Endothelial cell of umbilical vein (primary cell): ENCODE measurements around the gene STAB2. TPM values are rescaled to one million over a fixed set of nuclear protein-coding genes. Genes with fewer than 3 reads are reported as not detected.

Source experiments
- BruUV-seq: library from RNA; stranded (reverse); fragments of 400-500 nt; replicated peaks from 2 replicates; lab custom pipeline; 2021; lab: Mats Ljungman, UMichigan
- CTCF ChIA-PET: fragments of 300-600, 350-600 bp; sonication (Branson Sonifier 250); formaldehyde crosslinking; loops from one replicate; lab custom pipeline; 2021; ENCODE audit warnings: antibody characterized with exemption, inconsistent platforms; lab: Charles Lee
- POLR2A ChIA-PET: fragments of 300-600, 350-600 bp; sonication (Branson Sonifier 250); formaldehyde crosslinking; loops from one replicate; lab custom pipeline; 2021; ENCODE audit warnings: antibody characterized with exemption, inconsistent platforms; lab: Charles Lee
- DNase-seq: peaks from one replicate; pipeline ENCODE4 v3.0.0-alpha.2; 2011; ENCODE audit warnings: low read depth, low spot score
- FAIRE-seq: peaks from 2 replicates; lab custom pipeline; 2011; peaks lifted over from hg19 to GRCh38; lab: Jason Lieb, UNC
- H2AFZ ChIP-seq: 2 replicates; pipeline ENCODE4 v1.6.0; 2012; ENCODE audit warnings: low read depth, low read length, control low read depth, inconsistent platforms
- H3K27ac ChIP-seq: 2 replicates; pipeline ENCODE4 v1.5.1; 2011; ENCODE audit warnings: low read depth, mild to moderate bottlenecking, control low read depth, low read length, moderate library complexity; ENCODE audit not compliant: insufficient read depth
- H3K27me3 ChIP-seq, 2 experiments: 2 replicates each; pipeline versions ENCODE4 v1.6.0 to v1.6.1; 2011; ENCODE audit warnings: low read length in 2 of 2, mixed read lengths in 1 of 2; ENCODE audit not compliant: control insufficient read depth in 2 of 2, insufficient read depth in 2 of 2
- H3K36me3 ChIP-seq, 2 experiments: 2 replicates in 1 of 2; 3 replicates in 1 of 2; pipeline ENCODE4 v1.5.1; 2011; ENCODE audit warnings: low read length in 2 of 2, mild to moderate bottlenecking in 1 of 2, moderate library complexity in 1 of 2; ENCODE audit not compliant: control insufficient read depth in 2 of 2, insufficient read depth in 2 of 2; ENCODE audit errors: extremely low read depth in 1 of 2
- H3K4me1 ChIP-seq: 3 replicates; pipeline ENCODE4 v1.5.1; 2011; ENCODE audit warnings: mild to moderate bottlenecking, low read length; ENCODE audit not compliant: control insufficient read depth, insufficient read depth; ENCODE audit errors: extremely low read depth
- H3K4me2 ChIP-seq: 2 replicates; pipeline ENCODE4 v1.6.1; 2011; ENCODE audit warnings: low read length, control low read depth, mixed read lengths; ENCODE audit not compliant: insufficient read depth
- H3K4me3 ChIP-seq, 3 experiments: fragments of 200-600 bp in 1 of 3; sonication (generic), shearing (Covaris generic) in 1 of 3; replicated peaks in 1 of 3; 2 replicates each; pipeline ENCODE4 v1.5.1; 2011 to 2016; ENCODE audit warnings: control low read depth in 3 of 3, low read length in 3 of 3, mild to moderate bottlenecking in 2 of 3, inconsistent platforms in 1 of 3, low read depth in 1 of 3, moderate library complexity in 1 of 3; ENCODE audit not compliant: insufficient read depth in 1 of 3
- H3K79me2 ChIP-seq: 2 replicates; pipeline ENCODE4 v1.6.0; 2012; ENCODE audit warnings: low read length, inconsistent platforms; ENCODE audit not compliant: control insufficient read depth, insufficient read depth
- H3K9ac ChIP-seq: replicated peaks from 2 replicates; pipeline ENCODE3; 2011; ENCODE audit warnings: low read length, control low read depth; ENCODE audit not compliant: insufficient read depth; ENCODE audit errors: extremely low read depth
- H3K9me1 ChIP-seq: replicated peaks from 3 replicates; pipeline ENCODE4 v1.6.0; 2011; ENCODE audit warnings: mild to moderate bottlenecking, low read length; ENCODE audit not compliant: control insufficient read depth, insufficient read depth; ENCODE audit errors: extremely low read depth
- H3K9me3 ChIP-seq: replicated peaks from 2 replicates; pipeline ENCODE4 v1.5.1; 2012; ENCODE audit warnings: low read length, inconsistent platforms; ENCODE audit not compliant: control insufficient read depth, insufficient read depth
- H4K20me1 ChIP-seq: replicated peaks from 2 replicates; pipeline ENCODE3; 2011; ENCODE audit warnings: mild to moderate bottlenecking, low read length; ENCODE audit not compliant: control insufficient read depth, insufficient read depth; ENCODE audit errors: extremely low read depth
- EZH2 ChIP-seq: IDR thresholded peaks from 2 replicates; pipeline ENCODE4 v1.6.1; 2012; ENCODE audit warnings: borderline replicate concordance, low read depth, mild to moderate bottlenecking, moderate library complexity, low read length, inconsistent platforms; ENCODE audit not compliant: severe bottlenecking
- FOS ChIP-seq: IDR thresholded peaks from 2 replicates; pipeline ENCODE4 v1.6.1; 2011; ENCODE audit warnings: mild to moderate bottlenecking, low read length, moderate library complexity, borderline replicate concordance; ENCODE audit not compliant: insufficient read depth
- GATA2 ChIP-seq: IDR thresholded peaks from 2 replicates; pipeline ENCODE4 v1.7.0; 2011; ENCODE audit warnings: low read depth, mild to moderate bottlenecking, moderate library complexity, mixed read lengths, low read length; ENCODE audit not compliant: insufficient read length, insufficient read depth
- JUN ChIP-seq: IDR thresholded peaks from 2 replicates; pipeline ENCODE4 v1.6.1; 2011; ENCODE audit warnings: borderline replicate concordance, low read depth; ENCODE audit not compliant: insufficient read length, insufficient read depth
- MYC ChIP-seq: IDR thresholded peaks from one replicate; pipeline ENCODE4 v1.6.1; 2011; ENCODE audit warnings: mild to moderate bottlenecking, low read depth, low read length
- POLR2A ChIP-seq: IDR thresholded peaks from 2 replicates; pipeline ENCODE4 v1.6.1; 2012; ENCODE audit warnings: low read depth, mild to moderate bottlenecking, control low read depth, low read length
- POLR2AphosphoS5 ChIP-seq: IDR thresholded peaks from 2 replicates; pipeline ENCODE4 v1.6.1; 2012; ENCODE audit warnings: low read depth, mild to moderate bottlenecking, control low read depth, low read length, moderate library complexity; ENCODE audit not compliant: insufficient read depth
- dilution Hi-C: fragments of 300-500 bp; cut with MboI; formaldehyde crosslinking; loops from one replicate; pipeline ENCODE4 v1.15.0; 2019; ENCODE audit warnings: low sequenced_read_pairs; ENCODE audit not compliant: extremely low pct_ligation_motif_present
- intact Hi-C: fragments of 100-400 bp; cut with micrococcal nuclease; formaldehyde crosslinking; loops from one replicate; pipeline ENCODE4 v1.10.0; 2022
- polyA plus RNA-seq, 4 experiments: library from polyadenylated mRNA; depleted of rRNA in 3 of 4; stranded (reverse) in 3 of 4; unstranded in 1 of 4; fragments of >200 nt; gene quantifications; 2 replicates each; pipeline versions ENCODE4 v1.2.1 to v1.2.3, GENCODE V29; 2011 to 2012; ENCODE audit warnings: missing spikeins in 1 of 4
- total RNA-seq: library from RNA; stranded (reverse); gene quantifications from 2 replicates; pipeline ENCODE4 v1.2.3, GENCODE V29; 2021
- TF ChIP-seq, protein P1 (sequence below): IDR thresholded peaks from 2 replicates; pipeline ENCODE4 v1.6.1; 2011; ENCODE audit not compliant: insufficient read depth, insufficient read length
- TF ChIP-seq, protein P2 (sequence below), 2 donors: IDR thresholded peaks; 1 replicate in 1 of 2; 2 replicates in 1 of 2; pipeline ENCODE4 v1.5.1; 2011; ENCODE audit warnings: low read length in 2 of 2, mild to moderate bottlenecking in 2 of 2, moderate library complexity in 2 of 2, control low read depth in 1 of 2, inconsistent platforms in 1 of 2, low read depth in 1 of 2; ENCODE audit not compliant: insufficient read depth in 1 of 2; ENCODE audit errors: extremely low read depth in 1 of 2

Gene STAB2
- total and polyA plus RNA-seq, 2 donors (not counting 3 experiments of a cell fraction or from before 2014, with no cell fraction given), result 0.01 TPM; not detected in 1

DNA sequence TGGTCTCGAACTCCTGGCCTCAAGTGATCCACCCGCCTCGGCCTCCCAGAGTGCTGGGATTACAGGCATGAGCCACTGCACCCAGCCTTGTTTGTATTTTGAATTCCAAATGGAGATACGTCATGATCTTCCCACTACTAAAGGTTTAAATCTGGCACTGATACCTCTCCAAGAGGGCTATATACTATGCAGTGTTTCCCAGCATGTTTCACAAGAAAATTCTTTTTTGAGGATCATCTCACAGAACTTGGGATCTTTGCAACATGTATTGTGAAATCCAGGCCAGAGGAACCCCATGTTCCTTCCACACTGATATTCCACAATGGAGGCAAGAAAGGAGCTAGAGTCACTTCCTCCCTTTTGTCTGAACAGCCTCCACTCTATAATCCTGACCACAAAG, 141.2 kb downstream of the STAB2 start:
- H3K4me1 ChIP-seq, result no peaks in the 10 kb centered on the region

DNA sequence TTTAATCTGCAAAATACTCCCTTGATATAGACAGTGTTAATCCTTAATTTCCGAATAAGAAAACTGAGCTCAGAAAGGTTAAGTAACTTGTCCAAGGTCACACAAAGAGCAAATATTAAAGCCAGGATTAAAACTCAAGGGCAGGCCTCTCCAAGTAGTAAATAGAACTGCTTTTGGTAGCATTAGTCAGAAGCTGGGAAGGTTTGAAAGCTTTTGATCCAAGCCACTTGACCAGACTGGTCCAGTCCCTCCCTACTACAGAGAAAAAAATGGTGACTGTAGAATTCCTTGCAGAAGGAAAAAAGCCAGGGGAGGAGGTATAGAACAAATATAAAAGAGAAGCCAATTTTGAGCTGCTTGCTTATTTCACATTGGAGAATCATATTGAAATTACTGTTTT, 142.4 kb downstream of the STAB2 start:
- CTCF ChIA-PET, result interaction anchor here (1.0 kb wide), 1 partner anchor 10 kb away, joined by 3 read pairs; no protein-coding TSS in a partner anchor
- H3K9me3 ChIP-seq, result no peaks in the 10 kb centered on the region
- BruUV-seq, result no TSS peak
- H3K4me1 ChIP-seq, result no peaks in the 10 kb centered on the region
- H2AFZ ChIP-seq, result no peak overlapping the region
- DNase-seq (no peak), FAIRE-seq (no peak)
- no peaks in the 10 kb centered on the region for H3K79me2 ChIP-seq
- H3K36me3 ChIP-seq, result no peaks in the 10 kb centered on the region
- H3K4me2 ChIP-seq, result no peak overlapping the region
- dilution Hi-C loops, result no loop called here
- H3K27ac ChIP-seq, result no peak overlapping the region
- no peak overlapping the region for H3K4me3 ChIP-seq
- no peaks in the 10 kb centered on the region for H4K20me1 ChIP-seq
- H3K9ac ChIP-seq, result no peak overlapping the region
- no peak for TF ChIP-seq MYC
- TF ChIP-seq POLR2AphosphoS5, result no peak
- no peak for TF ChIP-seq POLR2A
- TF ChIP-seq JUN, result no peak
- no peak for TF ChIP-seq EZH2
- no peak for TF ChIP-seq FOS
- TF ChIP-seq, protein P1, sequence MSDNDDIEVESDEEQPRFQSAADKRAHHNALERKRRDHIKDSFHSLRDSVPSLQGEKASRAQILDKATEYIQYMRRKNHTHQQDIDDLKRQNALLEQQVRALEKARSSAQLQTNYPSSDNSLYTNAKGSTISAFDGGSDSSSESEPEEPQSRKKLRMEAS, result no peak
- TF ChIP-seq GATA2, result no peak
- TF ChIP-seq, protein P2, sequence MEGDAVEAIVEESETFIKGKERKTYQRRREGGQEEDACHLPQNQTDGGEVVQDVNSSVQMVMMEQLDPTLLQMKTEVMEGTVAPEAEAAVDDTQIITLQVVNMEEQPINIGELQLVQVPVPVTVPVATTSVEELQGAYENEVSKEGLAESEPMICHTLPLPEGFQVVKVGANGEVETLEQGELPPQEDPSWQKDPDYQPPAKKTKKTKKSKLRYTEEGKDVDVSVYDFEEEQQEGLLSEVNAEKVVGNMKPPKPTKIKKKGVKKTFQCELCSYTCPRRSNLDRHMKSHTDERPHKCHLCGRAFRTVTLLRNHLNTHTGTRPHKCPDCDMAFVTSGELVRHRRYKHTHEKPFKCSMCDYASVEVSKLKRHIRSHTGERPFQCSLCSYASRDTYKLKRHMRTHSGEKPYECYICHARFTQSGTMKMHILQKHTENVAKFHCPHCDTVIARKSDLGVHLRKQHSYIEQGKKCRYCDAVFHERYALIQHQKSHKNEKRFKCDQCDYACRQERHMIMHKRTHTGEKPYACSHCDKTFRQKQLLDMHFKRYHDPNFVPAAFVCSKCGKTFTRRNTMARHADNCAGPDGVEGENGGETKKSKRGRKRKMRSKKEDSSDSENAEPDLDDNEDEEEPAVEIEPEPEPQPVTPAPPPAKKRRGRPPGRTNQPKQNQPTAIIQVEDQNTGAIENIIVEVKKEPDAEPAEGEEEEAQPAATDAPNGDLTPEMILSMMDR (IDR thresholded peaks at IDR 0.05; ENCODE audit: extremely low read depth in 1 of 2, insufficient read depth in 1 of 2, low read depth in 1 of 2, low read length in 2 of 2), result no peak
- intact Hi-C loops, result no loop called here
- H3K27me3 ChIP-seq, result peaks cover 0 to 2% of the 10 kb centered on the region in 2 experiments
- POLR2A ChIA-PET, result no interaction called here
- H3K9me1 ChIP-seq, result no peaks in the 10 kb centered on the region

More for the DNA sequence above, 141.2 kb downstream of the STAB2 start:
- FAIRE-seq, result no peak
- H3K9me3 ChIP-seq, result no peaks in the 10 kb centered on the region
- H3K9me1 ChIP-seq, result no peaks in the 10 kb centered on the region
- no peaks in the 10 kb centered on the region for H4K20me1 ChIP-seq
- no peak for TF ChIP-seq POLR2AphosphoS5
- no peak for TF ChIP-seq EZH2
- no peak for TF ChIP-seq POLR2A
- TF ChIP-seq, protein P2 (IDR thresholded peaks at IDR 0.05; ENCODE audit: extremely low read depth in 1 of 2, insufficient read depth in 1 of 2, low read depth in 1 of 2, low read length in 2 of 2), result no peak
- TF ChIP-seq FOS, result no peak
- no peak for TF ChIP-seq MYC
- no peak for TF ChIP-seq JUN
- H3K4me3 ChIP-seq, result no peak overlapping the region
- no TSS peak for BruUV-seq
- no peak overlapping the region for H3K9ac ChIP-seq
- dilution Hi-C loops, result no loop called here
- no peak overlapping the region for H3K4me2 ChIP-seq
- H3K27me3 ChIP-seq, result no peaks in the 10 kb centered on the region
- ChIA-PET CTCF (interaction anchor here (1.0 kb wide), 1 partner anchor 12 kb away, joined by 3 read pairs; no protein-coding TSS in a partner anchor), POLR2A (no interaction called here)
- H3K79me2 ChIP-seq, result no peaks in the 10 kb centered on the region
- intact Hi-C loops, result no loop called here
- H3K27ac ChIP-seq, result no peak overlapping the region
- no peaks in the 10 kb centered on the region for H3K36me3 ChIP-seq
- no peak for DNase-seq
- no peak overlapping the region for H2AFZ ChIP-seq
